Middle frontal gyrus (tissue), 1 donor: Measurements from ENCODE around the gene POU5F2.

ENCODE experiments used
- DNase-seq: peaks from one replicate; pipeline ENCODE4 v3.0.0-alpha.2; 2015; ENCODE audit warnings: low spot score; ENCODE audit errors: extremely low spot score

The POU5F2 gene, protein sequence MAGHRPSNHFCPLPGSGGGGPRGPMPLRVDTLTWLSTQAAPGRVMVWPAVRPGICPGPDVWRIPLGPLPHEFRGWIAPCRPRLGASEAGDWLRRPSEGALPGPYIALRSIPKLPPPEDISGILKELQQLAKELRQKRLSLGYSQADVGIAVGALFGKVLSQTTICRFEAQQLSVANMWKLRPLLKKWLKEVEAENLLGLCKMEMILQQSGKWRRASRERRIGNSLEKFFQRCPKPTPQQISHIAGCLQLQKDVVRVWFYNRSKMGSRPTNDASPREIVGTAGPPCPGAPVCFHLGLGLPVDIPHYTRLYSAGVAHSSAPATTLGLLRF

DNA sequence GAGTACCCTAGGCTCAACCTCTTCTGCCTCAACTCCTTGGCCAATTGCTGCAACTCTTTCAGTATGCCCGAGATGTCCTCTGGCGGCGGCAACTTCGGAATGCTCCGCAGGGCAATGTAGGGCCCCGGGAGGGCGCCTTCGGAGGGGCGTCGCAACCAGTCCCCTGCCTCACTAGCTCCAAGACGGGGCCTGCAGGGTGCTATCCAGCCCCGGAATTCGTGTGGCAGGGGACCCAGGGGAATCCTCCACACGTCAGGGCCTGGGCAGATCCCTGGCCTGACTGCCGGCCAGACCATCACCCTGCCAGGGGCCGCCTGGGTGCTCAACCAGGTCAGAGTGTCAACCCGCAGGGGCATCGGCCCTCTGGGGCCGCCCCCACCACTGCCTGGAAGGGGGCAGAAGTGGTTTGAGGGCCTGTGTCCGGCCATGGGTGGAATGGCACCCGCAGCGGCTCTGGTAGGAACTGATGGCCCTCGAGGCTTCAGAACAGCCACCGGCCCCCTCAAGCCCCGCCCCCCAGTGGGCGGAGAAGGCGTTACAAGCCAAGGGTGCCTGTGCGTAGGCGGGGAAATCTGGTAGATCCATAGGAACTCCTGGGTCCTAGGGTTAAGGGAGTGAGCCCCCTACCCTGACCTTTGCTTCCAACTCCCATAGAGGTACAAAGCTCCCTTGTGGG lies at the start of gene POU5F2:
Gene POU5F2, minus strand, starts transcription at position 465 of the 676 bp plus-strand sequence. Its CDS starts 37 bp downstream, at position 428.
- no peak for DNase-seq

DNA sequence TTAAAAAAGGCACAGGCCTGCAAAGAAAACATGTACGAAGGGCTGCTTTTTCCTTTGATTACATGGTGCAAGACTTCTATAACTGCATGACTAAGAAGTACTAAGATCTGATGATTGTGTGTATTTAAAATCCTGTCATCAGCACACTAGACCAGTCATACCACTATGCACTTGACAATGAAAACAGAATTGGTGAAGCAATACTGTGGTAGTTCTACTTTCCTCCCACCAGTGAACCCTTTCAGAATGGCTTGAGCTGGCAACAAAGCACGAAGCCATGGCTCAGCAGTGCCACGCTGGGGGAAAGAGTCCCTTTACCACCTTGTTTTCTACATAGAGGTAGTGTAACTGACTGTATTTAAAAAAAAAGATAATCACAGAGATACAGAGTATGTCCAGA lies 49.0 kb upstream of the POU5F2 start:
- DNase-seq = no peak

DNA sequence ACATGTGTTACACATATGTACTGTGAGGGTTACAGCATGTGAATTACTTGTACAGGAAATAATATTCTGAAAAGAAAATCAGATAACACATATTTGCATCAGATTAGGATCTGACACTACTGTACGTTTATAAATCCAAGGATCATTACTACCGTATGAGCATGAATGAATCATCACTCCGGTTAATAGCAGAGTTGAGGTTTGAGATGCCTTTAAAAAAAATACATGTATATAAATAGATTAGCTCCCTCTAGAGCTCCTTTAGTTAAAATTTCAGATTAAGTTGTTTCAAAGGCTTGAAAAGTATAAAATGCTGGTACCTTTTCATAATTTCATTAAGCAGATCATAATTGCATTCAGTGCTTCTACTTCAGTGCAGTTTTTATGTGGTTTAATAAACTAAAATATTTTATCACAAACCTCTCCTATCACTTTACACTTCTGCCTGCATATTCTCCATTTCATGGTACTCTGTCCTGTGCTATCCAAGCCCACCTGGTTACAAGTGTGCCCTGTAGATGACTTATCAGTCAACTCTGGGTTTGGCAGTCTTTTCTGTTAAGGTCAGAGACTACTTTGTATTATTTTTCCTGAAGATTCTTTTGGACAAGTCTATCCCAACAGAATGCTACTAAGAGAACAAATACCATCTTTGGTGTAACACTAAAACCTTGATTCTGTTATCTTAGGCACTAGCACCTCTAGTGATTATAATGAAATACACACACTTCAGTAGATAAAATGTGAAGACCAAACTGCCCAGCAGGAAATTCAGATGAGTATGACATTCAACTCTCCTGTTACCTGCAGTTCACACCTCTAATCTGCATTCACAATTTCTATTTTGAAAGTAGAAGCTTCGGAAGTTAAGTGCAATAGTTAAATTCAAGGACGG lies 48.0 kb upstream of the POU5F2 start:
- no peak for DNase-seq

DNA sequence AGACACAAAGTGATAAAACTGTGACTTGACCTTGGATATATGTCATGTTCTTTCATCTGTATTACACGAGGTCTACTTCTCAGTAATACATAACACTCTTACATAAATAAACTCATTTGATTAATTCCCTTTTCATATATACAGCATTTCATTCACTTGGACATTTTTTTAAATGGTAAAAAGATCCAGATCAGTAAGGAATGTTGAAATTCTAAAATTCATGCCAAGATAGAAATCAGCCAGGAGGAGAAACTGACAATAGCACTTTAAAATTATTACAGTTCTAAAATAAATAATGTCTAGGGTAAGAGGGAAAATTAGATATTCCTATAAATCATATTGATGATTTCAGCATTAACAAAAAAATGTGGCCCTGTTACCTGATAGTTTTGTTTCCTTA lies 46.2 kb upstream of the POU5F2 start:
- no peak for DNase-seq

DNA sequence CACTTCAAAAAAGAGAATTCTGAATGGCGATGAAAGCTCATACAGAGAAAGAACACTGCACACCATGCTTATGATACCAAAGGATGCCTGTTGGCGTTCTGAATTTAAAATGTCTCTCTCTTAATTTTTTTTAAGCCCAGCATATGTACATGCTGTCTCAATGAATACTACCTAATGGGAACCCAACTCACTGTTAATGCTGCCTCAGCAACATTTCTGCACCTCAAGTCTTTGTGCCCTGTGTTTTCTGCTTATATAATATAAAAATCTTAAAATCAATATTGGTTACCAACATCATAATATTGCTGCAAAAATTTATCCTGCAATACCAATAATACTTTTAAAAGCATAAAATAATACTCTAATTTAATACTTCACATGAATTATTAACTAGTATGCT lies 44.1 kb upstream of the POU5F2 start:
- no peak for DNase-seq

DNA sequence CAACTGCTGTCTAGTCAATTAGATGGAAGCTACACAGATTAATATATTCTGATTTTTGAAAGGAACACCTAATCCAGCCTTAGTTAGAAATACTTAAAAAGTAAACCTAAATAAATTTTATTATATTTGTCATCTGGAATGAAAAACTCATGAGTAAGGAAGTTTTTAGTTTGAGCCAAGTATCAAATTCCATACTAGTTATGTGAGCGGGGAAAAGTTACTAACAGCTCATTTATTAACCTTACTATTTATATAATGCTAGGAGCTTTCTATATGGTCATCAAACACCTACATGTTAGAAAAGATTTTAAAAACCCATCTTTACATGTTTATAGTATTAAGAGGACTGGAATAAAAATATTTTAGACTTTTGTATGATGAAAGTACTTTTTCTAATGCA lies 41.6 kb upstream of the POU5F2 start:
- DNase-seq = no peak

DNA sequence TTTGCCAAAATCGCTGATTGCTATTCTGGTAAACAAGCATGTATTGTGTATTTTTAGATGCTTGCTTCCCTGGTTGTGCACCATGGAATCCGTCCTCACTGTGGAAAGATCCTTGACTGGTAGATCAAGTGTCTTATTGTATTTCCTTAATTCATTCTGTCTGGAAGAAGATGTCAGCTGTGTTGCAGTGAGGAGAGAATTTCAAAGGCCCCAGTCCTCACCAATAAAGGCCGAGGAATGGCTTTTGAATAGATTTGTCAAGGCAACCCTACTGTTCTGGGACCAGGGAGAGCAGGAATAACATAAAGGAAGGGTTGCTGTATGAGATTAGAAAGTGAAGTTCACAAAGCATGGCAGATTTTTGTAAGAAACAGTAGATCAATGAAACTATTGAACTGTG lies 36.2 kb upstream of the POU5F2 start:
- DNase-seq = no peak

DNA sequence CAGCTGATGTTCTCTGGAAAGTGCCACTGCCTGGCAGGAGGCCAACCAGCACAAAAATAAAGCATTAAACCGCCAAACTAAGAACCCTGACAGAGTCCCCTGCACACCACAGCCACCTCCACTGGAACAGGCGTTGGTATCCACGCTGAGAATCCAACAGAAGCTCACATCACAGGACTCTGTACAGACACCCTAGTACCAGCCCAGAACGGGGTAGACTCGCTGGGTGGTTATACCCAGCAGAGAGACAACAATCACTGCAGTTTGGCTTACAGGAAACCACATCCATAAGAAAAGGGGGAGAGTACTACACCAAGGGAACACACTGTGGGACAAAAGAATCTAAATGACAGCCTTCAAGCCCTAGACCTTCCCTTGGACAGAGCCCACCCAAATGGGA lies 15.0 kb upstream of the POU5F2 start:
- no peak for DNase-seq

DNA sequence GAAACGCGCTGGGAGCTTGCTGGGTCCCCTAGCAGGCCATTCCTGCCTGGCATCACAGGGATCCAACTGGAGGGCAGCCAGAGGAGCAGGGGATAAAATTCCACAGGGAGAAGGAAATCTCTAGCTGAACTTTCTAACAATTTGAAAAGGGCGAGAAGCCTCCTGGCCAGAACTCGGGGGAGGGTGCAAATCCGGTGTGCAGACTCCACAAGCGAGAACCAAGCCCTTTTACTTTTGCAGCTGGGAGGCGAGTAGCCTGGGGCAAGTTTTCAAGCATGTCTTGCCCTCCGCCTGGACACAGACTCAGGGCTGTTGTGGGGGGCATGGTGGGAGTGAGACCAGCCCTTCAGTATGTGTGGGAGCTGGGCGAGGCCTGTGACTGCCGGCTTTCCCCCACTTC lies 14.3 kb upstream of the POU5F2 start:
- no peak for DNase-seq

DNA sequence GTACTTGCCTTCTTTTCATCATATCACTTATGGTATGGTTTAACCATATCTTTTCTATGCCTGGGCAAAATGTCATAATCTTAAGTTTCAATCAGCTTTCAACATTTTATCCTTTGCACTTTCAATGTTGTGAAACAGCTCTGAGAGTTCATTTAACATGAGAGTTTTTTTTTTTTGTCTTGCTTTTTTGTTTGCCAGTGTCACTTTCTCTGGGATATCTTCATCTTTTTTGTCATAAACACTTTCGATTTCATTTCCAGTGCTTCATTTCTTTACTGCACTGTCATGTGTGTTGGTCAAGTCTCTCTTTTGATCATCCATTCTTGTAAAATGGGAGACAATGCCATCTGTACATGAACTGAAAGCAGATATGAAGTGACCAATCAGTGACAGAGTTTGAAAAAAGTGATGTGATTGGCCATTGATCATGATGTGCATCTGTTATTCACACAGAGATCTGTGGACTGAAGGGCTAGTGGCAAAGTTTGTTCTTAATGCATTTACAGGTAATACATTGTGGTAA lies 7.5 kb upstream of the POU5F2 start:
- no peak for DNase-seq

DNA sequence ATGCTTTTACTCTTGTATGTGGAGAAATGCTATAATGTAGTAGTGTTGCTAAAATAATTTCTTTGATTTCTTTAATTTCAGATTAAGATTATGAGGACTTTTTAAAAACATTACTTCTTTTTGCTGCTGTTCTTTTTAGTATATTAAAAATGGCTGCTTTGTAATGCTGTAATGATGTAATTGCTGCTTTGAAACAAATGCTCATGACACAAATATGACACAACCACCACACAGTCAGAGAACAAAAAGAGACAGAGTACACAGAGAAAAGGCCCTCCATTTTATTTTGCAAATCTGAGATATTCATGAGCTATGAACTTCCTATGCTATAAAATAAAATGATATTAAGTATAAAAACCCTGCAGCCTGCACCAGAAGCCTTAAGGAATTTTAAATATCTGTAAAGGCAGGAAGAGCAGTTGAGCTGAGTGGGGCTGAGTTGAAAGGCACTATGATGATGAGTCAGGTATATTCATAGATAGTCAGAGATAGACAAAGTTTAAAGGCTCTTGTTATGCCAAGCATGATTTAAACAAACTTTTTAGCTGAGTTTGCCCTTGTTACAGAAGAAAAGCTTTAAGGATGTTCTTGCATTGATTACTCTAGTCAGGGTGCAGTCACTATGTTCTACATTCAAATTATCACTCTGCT lies 5.1 kb upstream of the POU5F2 start:
- no peak for DNase-seq

DNA sequence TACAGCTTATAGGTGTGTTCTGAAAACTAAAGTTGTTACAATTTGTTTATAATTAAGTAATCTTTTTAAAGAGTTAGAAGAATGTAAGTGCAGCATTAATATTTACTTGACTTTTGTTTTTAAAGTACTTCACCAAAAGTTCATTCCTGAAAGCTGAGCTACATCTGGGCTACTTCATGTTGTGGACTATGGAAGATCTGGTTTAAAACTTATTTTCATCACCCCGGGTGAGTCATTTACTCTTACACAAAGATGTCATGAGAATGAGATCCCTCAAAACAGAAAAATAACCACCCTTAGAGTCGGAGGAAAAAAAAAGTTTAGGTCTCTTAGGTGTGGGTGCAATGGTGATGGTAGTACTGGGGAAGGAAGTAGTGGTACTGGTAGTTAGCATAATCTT lies 5.1 kb downstream of the POU5F2 start:
- no peak for DNase-seq

DNA sequence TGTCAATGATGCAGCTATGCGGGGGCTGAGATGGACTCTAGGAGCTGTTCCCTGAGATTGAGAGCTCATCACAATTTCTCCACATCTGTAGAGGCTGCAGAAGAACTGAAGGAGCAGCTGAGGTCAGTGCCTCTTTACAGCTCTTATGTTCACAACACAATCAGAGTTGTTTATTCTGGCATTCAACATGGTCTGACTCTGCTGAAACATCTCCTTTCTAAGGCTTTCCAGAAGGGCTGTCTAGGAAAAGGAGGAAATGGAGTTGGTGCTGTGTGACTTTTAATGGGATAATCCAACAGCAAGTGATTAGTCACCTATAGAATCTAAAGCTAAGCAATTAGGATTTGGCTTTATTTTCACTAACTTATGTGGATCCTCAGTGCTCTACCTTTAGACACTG lies 6.0 kb downstream of the POU5F2 start:
- DNase-seq = no peak

DNA sequence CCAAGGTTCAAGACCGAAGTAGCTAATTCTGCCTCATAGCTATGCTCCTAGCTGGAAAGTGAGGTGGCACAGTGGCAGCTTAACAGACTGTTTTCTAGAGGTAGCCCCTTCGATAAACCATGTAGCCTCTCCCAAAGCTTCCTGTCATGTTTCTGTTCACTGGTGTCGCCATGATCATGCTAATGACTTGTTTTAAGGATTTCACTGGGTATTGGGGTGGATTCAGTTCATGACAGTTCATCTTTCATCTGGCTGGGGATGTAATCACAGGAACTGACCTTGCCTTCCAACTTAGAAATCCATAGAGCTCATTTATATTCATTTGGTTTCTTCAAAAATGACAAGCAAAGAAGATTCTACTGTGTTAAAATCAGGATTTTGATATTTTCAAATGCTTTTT lies 9.4 kb downstream of the POU5F2 start:
- DNase-seq = no peak

DNA sequence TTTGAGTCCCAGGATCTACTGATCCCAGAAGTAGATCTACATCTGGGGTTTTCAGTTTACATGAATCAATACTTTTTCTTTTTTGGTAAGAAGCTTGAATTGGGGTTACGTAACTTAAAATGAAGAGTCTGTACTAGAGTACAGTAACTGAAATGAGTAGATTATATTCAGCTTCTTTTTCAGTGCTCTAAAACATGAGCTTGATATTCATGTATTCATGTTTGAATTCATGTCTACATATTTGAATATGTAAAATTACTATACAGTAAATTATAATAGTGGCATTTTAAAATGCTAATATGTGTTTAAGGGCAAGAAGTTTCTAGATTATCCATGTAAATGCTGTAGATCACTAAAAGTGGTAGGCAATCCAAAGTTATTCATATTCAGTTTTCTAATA lies 14.8 kb downstream of the POU5F2 start:
- DNase-seq = no peak

DNA sequence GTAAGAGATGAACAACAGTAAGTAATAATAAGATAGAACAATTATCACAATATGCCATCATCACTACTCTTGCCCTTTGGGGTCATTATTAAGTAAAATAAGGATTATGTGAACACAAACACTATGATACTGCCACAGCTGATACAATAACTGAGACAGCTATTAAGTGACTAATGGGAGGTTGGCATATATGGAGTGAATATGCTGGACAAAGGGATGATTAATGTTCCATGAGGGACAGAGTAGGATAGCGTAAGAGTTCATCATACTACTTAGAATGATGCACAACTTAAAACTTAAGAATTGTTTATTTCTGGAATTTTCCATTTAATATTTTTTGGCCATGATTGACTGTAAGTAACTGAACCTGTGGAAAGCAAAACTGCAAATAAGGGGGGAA lies 16.6 kb downstream of the POU5F2 start:
- no peak for DNase-seq

DNA sequence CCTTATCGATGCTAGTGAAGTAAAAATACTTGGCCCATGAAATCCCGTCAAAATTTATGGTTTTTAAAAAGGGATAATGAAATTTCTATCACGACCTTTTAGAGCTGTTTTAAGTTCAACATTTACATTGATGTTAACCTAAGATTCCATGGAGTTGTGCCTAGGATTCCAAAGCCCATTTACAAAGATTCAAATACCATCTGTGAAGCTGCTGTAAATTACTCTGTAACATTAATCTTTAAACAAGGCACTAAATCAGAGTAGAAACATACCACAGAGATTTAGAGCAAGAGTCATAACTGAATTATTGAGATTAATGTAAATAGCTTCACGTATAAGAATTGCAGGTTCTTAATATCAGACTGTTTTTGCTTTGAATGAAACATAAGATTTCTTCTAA lies 17.7 kb downstream of the POU5F2 start:
- DNase-seq = no peak

DNA sequence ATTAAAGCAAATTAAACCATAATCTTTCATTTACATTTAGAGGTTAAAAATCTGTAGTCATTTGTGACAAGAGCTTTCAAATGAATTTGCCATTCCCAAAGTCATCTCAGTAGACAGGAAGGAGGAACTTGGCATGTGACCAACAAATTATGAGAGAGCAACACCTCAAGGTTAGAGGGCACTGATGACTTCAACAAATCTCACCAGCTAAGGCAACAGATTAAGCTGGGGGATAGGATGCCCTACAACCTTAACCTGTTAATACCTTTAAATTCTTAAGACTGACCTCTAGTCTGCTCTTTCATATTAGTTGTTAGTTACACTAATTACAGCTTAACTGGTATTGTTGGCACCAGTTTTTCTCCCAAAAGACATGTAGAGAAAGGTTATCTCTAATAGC lies 18.4 kb downstream of the POU5F2 start:
- DNase-seq = no peak

DNA sequence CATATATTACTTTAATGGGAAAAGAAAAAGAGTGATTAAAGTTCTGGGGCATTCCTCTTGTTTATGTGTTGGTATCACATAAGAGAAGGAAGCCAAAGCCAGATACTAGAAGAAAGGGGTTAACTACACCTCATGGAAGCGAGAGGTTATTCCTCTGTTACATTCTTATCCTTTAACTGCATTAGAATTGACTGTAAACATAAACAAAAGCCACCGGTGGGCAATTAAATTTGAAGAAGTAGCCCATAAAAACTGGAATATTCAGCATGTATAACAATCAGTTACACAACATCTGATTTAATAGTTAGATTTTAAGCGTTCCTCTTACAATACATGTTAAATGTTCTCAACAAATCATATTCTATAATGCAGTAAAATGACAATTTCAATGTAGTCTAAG lies 18.8 kb downstream of the POU5F2 start:
- DNase-seq = no peak

DNA sequence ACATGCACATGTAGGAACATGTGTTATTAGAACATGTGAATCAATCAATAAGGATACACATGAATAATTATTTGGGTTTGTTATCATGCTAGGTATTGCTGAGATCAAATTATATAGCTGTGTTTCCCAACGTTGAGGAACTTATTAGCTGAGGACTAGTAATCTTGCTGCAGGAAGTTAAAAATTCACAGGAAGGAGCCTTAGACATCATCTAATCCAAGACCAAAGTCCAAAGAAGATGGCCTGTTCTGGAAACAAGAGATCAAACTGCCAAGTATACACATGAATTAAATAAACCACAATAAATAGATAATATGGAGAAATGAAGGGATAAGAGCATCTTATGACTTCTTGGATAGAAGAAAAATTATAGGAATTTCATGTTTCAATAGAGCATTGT lies 19.9 kb downstream of the POU5F2 start:
- no peak for DNase-seq

DNA sequence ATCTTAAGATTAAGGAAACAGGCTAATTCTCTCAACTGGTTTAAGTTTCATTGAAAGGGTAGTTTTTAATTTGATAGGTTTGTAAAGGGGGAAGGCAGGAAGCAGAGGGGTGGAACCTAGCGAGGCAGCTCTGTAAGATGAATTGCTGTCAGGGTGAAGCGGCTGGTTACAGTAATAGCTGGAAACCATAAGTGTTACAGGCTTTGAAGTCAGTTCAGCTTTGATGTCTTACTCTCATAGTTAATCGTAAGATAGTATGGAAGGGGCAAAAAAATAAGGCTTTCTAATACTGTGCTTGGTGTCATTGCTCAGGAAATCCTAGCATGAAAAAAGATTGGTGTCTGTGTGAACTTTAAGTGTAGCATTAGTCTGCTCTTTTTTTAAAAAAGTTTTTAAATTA lies 20.3 kb downstream of the POU5F2 start:
- DNase-seq = no peak
